Measurements from ENCODE around the gene WDR17.

Gene WDR17

GRCh38 chr4:176065435-176066291, at the start of gene WDR17:
Gene WDR17 (plus strand): TSS chr4:176065841. CDS start chr4:176111581, 45,740 bp downstream.
- Histone ChIP-seq H3K27me3 (ENCODE audit: insufficient read depth, insufficient read length) (no peaks in the 10 kb centered on the region), H3K9me3 (ENCODE audit: insufficient read depth, low read length) (no peaks in the 10 kb centered on the region), H3K4me3 (ENCODE audit: insufficient read length, low read depth) (peak within 1 kb of the TSS; percentile 65), H3K36me3 (ENCODE audit: insufficient read depth, insufficient read length, low read length) (no peaks in the 10 kb centered on the region), H3K9ac (ENCODE audit: insufficient read length, low read depth) (peak within 1 kb of the TSS; percentile 72), H3K4me1 (ENCODE audit: insufficient read depth, insufficient read length) (no peaks in the 10 kb centered on the region)
- DNase-seq (ENCODE audit: low read depth, low spot score) = peak; percentile 84
- TF ChIP-seq YY1 (IDR thresholded peaks at IDR 0.05; ENCODE audit: insufficient read depth, insufficient read length) = no peak
- TF ChIP-seq ZNF274 (IDR thresholded peaks at IDR 0.05; ENCODE audit: low read depth, low read length) = no peak
- no peak for TF ChIP-seq SUZ12 (IDR thresholded peaks at IDR 0.05; ENCODE audit: extremely low read depth, insufficient read depth, insufficient read length)

DNA sequence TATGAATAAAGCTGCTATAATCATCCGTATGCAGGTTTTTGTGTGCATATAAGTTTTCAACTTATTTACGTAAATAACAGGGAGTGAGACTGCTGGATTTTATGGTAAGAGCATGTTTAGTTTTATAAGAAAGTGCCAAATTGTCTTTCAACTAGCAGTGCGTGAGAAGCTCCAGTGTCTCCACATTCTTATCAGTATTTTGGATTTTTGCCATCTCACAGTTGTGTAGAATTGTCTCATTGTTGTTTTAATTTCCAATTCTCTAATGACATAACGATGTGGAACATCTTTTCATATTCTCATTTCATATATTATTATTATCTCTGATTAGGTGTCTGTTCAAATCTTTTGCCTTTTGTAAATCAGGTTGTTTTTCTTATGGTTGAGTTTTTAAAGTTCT, 49.0 kb upstream of the WDR17 start:
- no peaks in the 10 kb centered on the region for H3K27me3 ChIP-seq (ENCODE audit: insufficient read depth, insufficient read length)
- DNase-seq (ENCODE audit: low read depth, low spot score) = no peak
- H3K9ac ChIP-seq (ENCODE audit: insufficient read length, low read depth) = no peak overlapping the region
- TF ChIP-seq SUZ12 (IDR thresholded peaks at IDR 0.05; ENCODE audit: extremely low read depth, insufficient read depth, insufficient read length) = no peak
- no peaks in the 10 kb centered on the region for H3K9me3 ChIP-seq (ENCODE audit: insufficient read depth, low read length)
- H3K4me1 ChIP-seq (ENCODE audit: insufficient read depth, insufficient read length) = no peaks in the 10 kb centered on the region
- no peaks in the 10 kb centered on the region for H3K36me3 ChIP-seq (ENCODE audit: insufficient read depth, insufficient read length, low read length)
- no peak overlapping the region for H3K4me3 ChIP-seq (ENCODE audit: insufficient read length, low read depth)

GRCh38 chr4:176020481-176021085, 45.1 kb upstream of the WDR17 start:
- TF ChIP-seq YY1 (IDR thresholded peaks at IDR 0.05; ENCODE audit: insufficient read depth, insufficient read length) = no peak
- TF ChIP-seq SUZ12 (IDR thresholded peaks at IDR 0.05; ENCODE audit: extremely low read depth, insufficient read depth, insufficient read length) = no peak
- TF ChIP-seq ZNF274 (IDR thresholded peaks at IDR 0.05; ENCODE audit: low read depth, low read length) = no peak
- H3K4me3 ChIP-seq (ENCODE audit: insufficient read length, low read depth) = no peak overlapping the region
- no peaks in the 10 kb centered on the region for H3K27me3 ChIP-seq (ENCODE audit: insufficient read depth, insufficient read length)
- H3K4me1 ChIP-seq (ENCODE audit: insufficient read depth, insufficient read length) = no peaks in the 10 kb centered on the region
- DNase-seq (ENCODE audit: low read depth, low spot score) = no peak
- H3K9ac ChIP-seq (ENCODE audit: insufficient read length, low read depth) = no peak overlapping the region
- no peaks in the 10 kb centered on the region for H3K9me3 ChIP-seq (ENCODE audit: insufficient read depth, low read length)
- no peaks in the 10 kb centered on the region for H3K36me3 ChIP-seq (ENCODE audit: insufficient read depth, insufficient read length, low read length)

- Histone ChIP-seq H3K27me3 (ENCODE audit: insufficient read depth, insufficient read length) (no peaks in the 10 kb centered on the region), H3K9me3 (ENCODE audit: insufficient read depth, low read length) (no peaks in the 10 kb centered on the region), H3K4me3 (ENCODE audit: insufficient read length, low read depth) (no peak overlapping the region), H3K4me1 (ENCODE audit: insufficient read depth, insufficient read length) (no peaks in the 10 kb centered on the region), H3K9ac (ENCODE audit: insufficient read length, low read depth) (no peak overlapping the region), H3K36me3 (ENCODE audit: insufficient read depth, insufficient read length, low read length) (no peaks in the 10 kb centered on the region)
- no peak for DNase-seq (ENCODE audit: low read depth, low spot score)
- no peak for TF ChIP-seq YY1 (IDR thresholded peaks at IDR 0.05; ENCODE audit: insufficient read depth, insufficient read length)
- no peak for TF ChIP-seq SUZ12 (IDR thresholded peaks at IDR 0.05; ENCODE audit: extremely low read depth, insufficient read depth, insufficient read length)
- no peak for TF ChIP-seq ZNF274 (IDR thresholded peaks at IDR 0.05; ENCODE audit: low read depth, low read length)
Observed at GRCh38 chr4:176030391-176030790, 35.2 kb upstream of the WDR17 start.

GRCh38 chr4:176031922-176032321, 33.7 kb upstream of the WDR17 start:
- Histone ChIP-seq H3K9ac (ENCODE audit: insufficient read length, low read depth) (no peak overlapping the region), H3K4me1 (ENCODE audit: insufficient read depth, insufficient read length) (no peaks in the 10 kb centered on the region), H3K36me3 (ENCODE audit: insufficient read depth, insufficient read length, low read length) (no peaks in the 10 kb centered on the region), H3K27me3 (ENCODE audit: insufficient read depth, insufficient read length) (no peaks in the 10 kb centered on the region), H3K9me3 (ENCODE audit: insufficient read depth, low read length) (no peaks in the 10 kb centered on the region), H3K4me3 (ENCODE audit: insufficient read length, low read depth) (no peak overlapping the region)
- no peak for DNase-seq (ENCODE audit: low read depth, low spot score)
- TF ChIP-seq SUZ12 (IDR thresholded peaks at IDR 0.05; ENCODE audit: extremely low read depth, insufficient read depth, insufficient read length) (no peak), YY1 (IDR thresholded peaks at IDR 0.05; ENCODE audit: insufficient read depth, insufficient read length) (no peak), ZNF274 (IDR thresholded peaks at IDR 0.05; ENCODE audit: low read depth, low read length) (no peak)

GRCh38 chr4:176032454-176032853, 33.2 kb upstream of the WDR17 start:
- no peak overlapping the region for H3K9ac ChIP-seq (ENCODE audit: insufficient read length, low read depth)
- H3K9me3 ChIP-seq (ENCODE audit: insufficient read depth, low read length) = no peaks in the 10 kb centered on the region
- H3K4me1 ChIP-seq (ENCODE audit: insufficient read depth, insufficient read length) = no peaks in the 10 kb centered on the region
- H3K36me3 ChIP-seq (ENCODE audit: insufficient read depth, insufficient read length, low read length) = no peaks in the 10 kb centered on the region
- no peak for DNase-seq (ENCODE audit: low read depth, low spot score)
- H3K27me3 ChIP-seq (ENCODE audit: insufficient read depth, insufficient read length) = no peaks in the 10 kb centered on the region
- no peak for TF ChIP-seq ZNF274 (IDR thresholded peaks at IDR 0.05; ENCODE audit: low read depth, low read length)
- H3K4me3 ChIP-seq (ENCODE audit: insufficient read length, low read depth) = no peak overlapping the region

DNA sequence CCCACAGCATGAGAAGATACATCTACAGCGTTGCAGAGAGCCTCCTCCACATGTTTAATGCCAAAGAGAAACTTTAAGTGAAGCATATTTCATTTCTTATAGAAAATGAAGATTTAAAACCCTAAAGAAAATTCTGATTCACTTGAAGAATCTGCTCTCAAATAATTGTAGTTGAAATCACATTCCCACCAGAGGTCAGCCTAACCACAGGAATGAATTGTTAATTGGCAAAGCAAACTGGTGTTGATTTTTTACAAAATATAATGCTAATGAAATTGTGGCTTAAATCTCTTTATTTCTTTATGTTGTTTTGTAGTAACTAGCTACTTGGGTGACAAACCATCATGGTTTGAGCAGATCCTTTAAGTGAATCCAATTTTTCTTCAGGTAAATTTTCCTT, 31.1 kb upstream of the WDR17 start:
- Histone ChIP-seq H3K27me3 (ENCODE audit: insufficient read depth, insufficient read length) (no peaks in the 10 kb centered on the region), H3K4me1 (ENCODE audit: insufficient read depth, insufficient read length) (no peaks in the 10 kb centered on the region), H3K9ac (ENCODE audit: insufficient read length, low read depth) (no peak overlapping the region), H3K36me3 (ENCODE audit: insufficient read depth, insufficient read length, low read length) (no peaks in the 10 kb centered on the region), H3K9me3 (ENCODE audit: insufficient read depth, low read length) (no peaks in the 10 kb centered on the region), H3K4me3 (ENCODE audit: insufficient read length, low read depth) (no peak overlapping the region)
- TF ChIP-seq SUZ12 (IDR thresholded peaks at IDR 0.05; ENCODE audit: extremely low read depth, insufficient read depth, insufficient read length) (no peak), ZNF274 (IDR thresholded peaks at IDR 0.05; ENCODE audit: low read depth, low read length) (no peak), YY1 (IDR thresholded peaks at IDR 0.05; ENCODE audit: insufficient read depth, insufficient read length) (no peak)
- DNase-seq (ENCODE audit: low read depth, low spot score) = peak; percentile 6
